GM13976 (cell line): ENCODE data around the gene ORC2.
"Not testable (repeated sequence)": the region's sequence is repeated elsewhere in the genome, so short reads cannot be mapped to it uniquely, and the experiment has no call there.

ENCODE experiments used
- DNase-seq: peaks from one replicate; pipeline ENCODE4 v3.0.0; 2012; ENCODE audit warnings: low spot score
- CTCF ChIP-seq: IDR thresholded peaks from 2 replicates; pipeline ENCODE4 v1.5.1; 2012; ENCODE audit warnings: borderline replicate concordance, mild to moderate bottlenecking; ENCODE audit not compliant: insufficient read depth; ENCODE audit errors: extremely low read depth, missing control alignments, control extremely low read depth
- in situ Hi-C: fragments of 300-500 bp; cut with MboI; formaldehyde crosslinking; loops from one replicate; pipeline ENCODE4 v1.12.0; 2022; ENCODE audit warnings: low sequenced_read_pairs, mixed read lengths, inconsistent platforms; ENCODE audit not compliant: unreplicated experiment

The ORC2 gene

GRCh38 chr2:200985799-200986198 lies 22.3 kb upstream of the ORC2 start:
- in situ Hi-C loops: no loop called here
- no peak for DNase-seq
- TF ChIP-seq CTCF: no peak

GRCh38 chr2:200976710-200977109 lies 13.2 kb upstream of the ORC2 start:
- DNase-seq: no peak
- no peak for TF ChIP-seq CTCF
- in situ Hi-C loops: no loop called here

- in situ Hi-C loops: no loop called here
- no peak for DNase-seq
- no peak for TF ChIP-seq CTCF
Observed at GRCh38 chr2:200975672-200976071, 12.2 kb upstream of the ORC2 start.

GRCh38 chr2:200970057-200970456 lies 6.6 kb upstream of the ORC2 start:
- DNase-seq, in situ Hi-C loops: not testable (repeated sequence)

GRCh38 chr2:200968735-200969134 lies 5.3 kb upstream of the ORC2 start:
- TF ChIP-seq CTCF: no peak
- DNase-seq: no peak
- in situ Hi-C loops: no loop called here

- no peak for TF ChIP-seq CTCF
- no peak for DNase-seq
- in situ Hi-C loops: no loop called here
Observed at GRCh38 chr2:200968162-200968561, 4.7 kb upstream of the ORC2 start.

GRCh38 chr2:200966770-200967169 lies 3.3 kb upstream of the ORC2 start:
- peak; percentile 44 for DNase-seq
- in situ Hi-C loops: no loop called here

More at GRCh38 chr2:200966770-200967169, 3.3 kb upstream of the ORC2 start:
- no peak for TF ChIP-seq CTCF
